DMS114 treated with DMSO at 0.1 percent for 48 hours (cell line): ENCODE measurements around the gene CDX2.
"Not testable (repeated sequence)": the region's sequence is repeated elsewhere in the genome, so short reads cannot be mapped to it uniquely, and the experiment has no call there.

ENCODE experiments used
- DNase-seq: peaks from one replicate; lab custom pipeline; 2025; ENCODE audit not compliant: unreplicated experiment; lab: John Stamatoyannopoulos, UW

CDX2 gene

GRCh38 chr13:27965740-27966640 lies 3.1 kb downstream of the CDX2 start:
- DNase-seq: no peak

GRCh38 chr13:27965343-27965739 lies 3.8 kb downstream of the CDX2 start:
- DNase-seq: no peak

GRCh38 chr13:27964741-27965323 lies 4.3 kb downstream of the CDX2 start:
- DNase-seq: no peak

GRCh38 chr13:27964206-27964605 lies 4.9 kb downstream of the CDX2 start:
- DNase-seq: not testable (repeated sequence)

- no peak for DNase-seq
These were observed 5.6 kb downstream of the CDX2 start for GRCh38 chr13:27963491-27963890.

GRCh38 chr13:27962982-27963381 lies 6.1 kb downstream of the CDX2 start:
- no peak for DNase-seq

GRCh38 chr13:27962128-27962841 lies 6.8 kb downstream of the CDX2 start:
- no peak for DNase-seq

GRCh38 chr13:27961227-27962085 lies 7.7 kb downstream of the CDX2 start:
- no peak for DNase-seq

GRCh38 chr13:27960362-27961226 lies 8.5 kb downstream of the CDX2 start:
- DNase-seq: no peak

GRCh38 chr13:27959976-27960361 lies 9.1 kb downstream of the CDX2 start:
- no peak for DNase-seq

GRCh38 chr13:27956576-27957300 lies 12.4 kb downstream of the CDX2 start:
- DNase-seq: no peak

GRCh38 chr13:27955014-27955591 lies 14.0 kb downstream of the CDX2 start:
- no peak for DNase-seq

- peak; percentile 45 for DNase-seq
These were observed 14.7 kb downstream of the CDX2 start for GRCh38 chr13:27954406-27954851.

- DNase-seq: peak; percentile 40
These were observed 15.3 kb downstream of the CDX2 start for GRCh38 chr13:27953676-27954405.

GRCh38 chr13:27952876-27953675 lies 16.0 kb downstream of the CDX2 start:
- no peak for DNase-seq

- no peak for DNase-seq
These were observed 26.1 kb downstream of the CDX2 start for GRCh38 chr13:27942972-27943371.

GRCh38 chr13:27933580-27934328 lies 35.4 kb downstream of the CDX2 start:
- no peak for DNase-seq
